ENCODE results near the gene TBX15.
A peak's percentile ranks its signal among the peaks of the same experiment; 100 is the strongest.

- no peak for TF ChIP-seq CTCF (IDR thresholded peaks at IDR 0.05)
- TF ChIP-seq EZH2 (IDR thresholded peaks at IDR 0.05) = peak; percentile 63
Observed at GRCh38 chr1:119001181-119002027, 13.3 kb upstream of the TBX15 start.
